H9 (cell line): ENCODE data around the gene PPP1R13L. TPM values are rescaled to one million over a fixed set of nuclear protein-coding genes. Genes with fewer than 3 reads are reported as not detected.
A peak's percentile ranks its signal among the peaks of the same experiment; 100 is the strongest.

Source experiments
- DNase-seq: peaks from one replicate; pipeline ENCODE4 v3.0.0-alpha.2; 2017
- H2AFZ ChIP-seq: one replicate; pipeline ENCODE4 v1.6.1; 2013; ENCODE audit warnings: mild to moderate bottlenecking, low read length, control low read depth, moderate library complexity
- H2AK5ac ChIP-seq: 2 replicates; pipeline ENCODE4 v1.6.1; 2013; ENCODE audit warnings: low read length, control low read depth, mixed read lengths; ENCODE audit not compliant: insufficient read length
- H2BK120ac ChIP-seq: one replicate; pipeline ENCODE4 v1.6.1; 2013; ENCODE audit warnings: low read depth, mild to moderate bottlenecking, low read length, control low read depth, inconsistent platforms; ENCODE audit not compliant: poor library complexity, severe bottlenecking
- H2BK12ac ChIP-seq: 2 replicates; pipeline ENCODE4 v1.6.1; 2013; ENCODE audit warnings: low read length, control low read depth, mixed read lengths, low read depth; ENCODE audit not compliant: insufficient read length
- H2BK15ac ChIP-seq: 2 replicates; pipeline ENCODE4 v1.6.1; 2013; ENCODE audit warnings: low read depth, low read length, control low read depth
- H2BK20ac ChIP-seq: one replicate; pipeline ENCODE4 v1.6.1; 2013; ENCODE audit warnings: low read depth, mild to moderate bottlenecking, low read length, control low read depth, inconsistent platforms; ENCODE audit not compliant: poor library complexity, severe bottlenecking
- H2BK5ac ChIP-seq: 2 replicates; pipeline ENCODE4 v1.6.1; 2013; ENCODE audit warnings: low read length, control low read depth, mixed read lengths; ENCODE audit not compliant: insufficient read length
- H3K14ac ChIP-seq: 2 replicates; pipeline ENCODE4 v1.6.1; 2013; ENCODE audit warnings: low read length, control low read depth; ENCODE audit not compliant: insufficient read depth
- H3K18ac ChIP-seq: 2 replicates; pipeline ENCODE4 v1.6.1; 2013; ENCODE audit warnings: low read depth, mild to moderate bottlenecking, mixed read lengths, low read length, control low read depth; ENCODE audit not compliant: insufficient read length
- H3K23ac ChIP-seq: 2 replicates; pipeline ENCODE4 v1.6.1; 2013; ENCODE audit warnings: low read length, control low read depth, mixed read lengths, low read depth; ENCODE audit not compliant: insufficient read length
- H3K23me2 ChIP-seq: 2 replicates; pipeline ENCODE4 v1.6.1; 2013; ENCODE audit warnings: low read depth, mild to moderate bottlenecking, mixed read lengths, low read length, control low read depth; ENCODE audit not compliant: insufficient read length, poor library complexity, severe bottlenecking
- H3K27ac ChIP-seq: 2 replicates; pipeline ENCODE4 v1.5.1; 2013; ENCODE audit warnings: low read length, control low read depth, mixed read lengths, low read depth; ENCODE audit not compliant: insufficient read length
- H3K27me3 ChIP-seq: 2 replicates; pipeline ENCODE4 v1.6.1; 2013; ENCODE audit warnings: low read length, control low read depth, inconsistent platforms; ENCODE audit not compliant: insufficient read depth
- H3K4ac ChIP-seq: 2 replicates; pipeline ENCODE4 v1.6.1; 2013; ENCODE audit warnings: low read depth, mild to moderate bottlenecking, control low read depth, inconsistent platforms, low read length, moderate library complexity
- H3K4me1 ChIP-seq: 2 replicates; pipeline ENCODE4 v1.6.1; 2013; ENCODE audit warnings: low read length, control low read depth, inconsistent platforms; ENCODE audit not compliant: insufficient read depth
- H3K4me2 ChIP-seq: 2 replicates; pipeline ENCODE4 v1.6.1; 2013; ENCODE audit warnings: low read length, control low read depth, mixed read lengths; ENCODE audit not compliant: insufficient read length, insufficient read depth
- H3K56ac ChIP-seq: 2 replicates; pipeline ENCODE4 v1.6.1; 2013; ENCODE audit warnings: low read depth, mild to moderate bottlenecking, mixed read lengths, low read length, control low read depth; ENCODE audit not compliant: insufficient read length
- H3K79me1 ChIP-seq: 2 replicates; pipeline ENCODE4 v1.6.1; 2013; ENCODE audit warnings: low read depth, mild to moderate bottlenecking, moderate library complexity, low read length, control low read depth, inconsistent platforms; ENCODE audit not compliant: insufficient read depth, poor library complexity, severe bottlenecking
- H3K79me2 ChIP-seq: 2 replicates; pipeline ENCODE4 v1.6.1; 2013; ENCODE audit warnings: low read length, control low read depth, inconsistent platforms; ENCODE audit not compliant: insufficient read depth
- H3K9ac ChIP-seq: 2 replicates; pipeline ENCODE4 v1.6.1; 2013; ENCODE audit warnings: low read length, control low read depth, mixed read lengths; ENCODE audit not compliant: insufficient read length; ENCODE audit errors: extremely low read depth
- H3K9me3 ChIP-seq: one replicate; pipeline ENCODE4 v1.6.1; 2013; ENCODE audit warnings: low read depth, low read length, inconsistent platforms; ENCODE audit not compliant: control insufficient read depth
- H3T11ph ChIP-seq: one replicate; pipeline ENCODE4 v1.6.1; 2013; ENCODE audit warnings: mild to moderate bottlenecking, low read length, control low read depth, inconsistent platforms
- H4K20me1 ChIP-seq: one replicate; pipeline ENCODE4 v1.6.1; 2013; ENCODE audit not compliant: control insufficient read depth, insufficient read length, insufficient read depth
- H4K5ac ChIP-seq: 2 replicates; pipeline ENCODE4 v1.6.1; 2013; ENCODE audit warnings: low read depth, mild to moderate bottlenecking, mixed read lengths, low read length, control low read depth; ENCODE audit not compliant: insufficient read length
- H4K8ac ChIP-seq: replicated peaks from 2 replicates; pipeline ENCODE4 v1.6.1; 2013; ENCODE audit warnings: low read length, control low read depth, mixed read lengths, low read depth; ENCODE audit not compliant: insufficient read length
- H4K91ac ChIP-seq: 2 replicates; pipeline ENCODE4 v1.6.1; 2013; ENCODE audit warnings: low read depth, mild to moderate bottlenecking, moderate library complexity, mixed read lengths, low read length, control low read depth; ENCODE audit not compliant: insufficient read length
- H3K27ac Mint-ChIP-seq, 3 experiments: 2 replicates in 2 of 3; 3 replicates in 1 of 3; pipeline ENCODE4 v1.8.0; 2020 to 2021; ENCODE audit warnings: mixed read lengths in 3 of 3, mild to moderate bottlenecking in 1 of 3, moderate library complexity in 1 of 3
- H3K27me3 Mint-ChIP-seq: 2 replicates; pipeline ENCODE4 v1.8.0; 2021; ENCODE audit warnings: low read depth, mild to moderate bottlenecking, moderate library complexity, mixed read lengths
- H3K36me3 Mint-ChIP-seq, 3 experiments: 2 replicates in 2 of 3; 3 replicates in 1 of 3; pipeline ENCODE4 v1.8.0; 2020 to 2021; ENCODE audit warnings: low read depth in 3 of 3, mixed read lengths in 3 of 3; ENCODE audit not compliant: insufficient read depth in 1 of 3
- H3K4me1 Mint-ChIP-seq, 2 experiments: 2 replicates each; pipeline ENCODE4 v1.8.0; 2020; ENCODE audit warnings: mixed read lengths in 2 of 2
- H3K4me3 Mint-ChIP-seq, 2 experiments: 2 replicates in 1 of 2; 3 replicates in 1 of 2; pipeline ENCODE4 v1.8.0; 2020 to 2021; ENCODE audit warnings: mild to moderate bottlenecking in 2 of 2, mixed read lengths in 2 of 2, moderate library complexity in 1 of 2
- H3K9me3 Mint-ChIP-seq, 2 experiments: 2 replicates in 1 of 2; 3 replicates in 1 of 2; pipeline ENCODE4 v1.8.0; 2020; ENCODE audit warnings: mild to moderate bottlenecking in 2 of 2, mixed read lengths in 2 of 2, moderate library complexity in 1 of 2
- CTCF ChIP-seq: fragments of 200-600 bp; sonication (generic); conservative IDR thresholded peaks from 3 replicates; pipeline ENCODE4 v1.8.0; 2021; ENCODE audit warnings: antibody characterized with exemption, mild to moderate bottlenecking
- WGBS: extraction: QIAGEN DNeasy Blood & Tissue Kit; methylation state at CpG from one replicate; pipeline ENCODE4 v1.1.7; 2013; ENCODE audit warnings: missing lambda C conversion rate, low lambda C conversion rate, mixed read lengths; ENCODE audit not compliant: insufficient read length; ENCODE audit errors: extremely low coverage; 5-methylcytosine and 5-hydroxymethylcytosine counted together
- total RNA-seq: library from RNA; stranded (reverse); gene quantifications from 2 replicates; pipeline ENCODE4 v1.2.1, GENCODE V29; 2021

PPP1R13L gene
- total RNA-seq, 1 experiment from 2014 or later = 42.6 TPM

- Mint-ChIP-seq H3K36me3 (no peaks in the 10 kb centered on the region), H3K4me3 (peak overlapping the region; percentile 67 to 81), H3K27me3 (peaks cover 5% of the 10 kb centered on the region; the same call in 1 of the 2 replicates), H3K9me3 (peaks cover 0 to 4% of the 10 kb centered on the region in 2 experiments; a peak in 1 of 5 replicates), H3K4me1 (peaks cover 26 to 35% of the 10 kb centered on the region in 2 experiments), H3K27ac (peak overlapping the region in 1 of 3 experiments; percentile 17; a peak in 1 of 7 replicates)
- Histone ChIP-seq H3K4me2 (no peak overlapping the region), H3K4me1 (peaks cover 2% of the 10 kb centered on the region; the same call in 1 of the 2 replicates), H3K9me3 (no peaks in the 10 kb centered on the region), H4K5ac (no peak overlapping the region), H2BK15ac (no peak overlapping the region), H3K79me1 (no peaks in the 10 kb centered on the region), H3K56ac (no peak overlapping the region), H3K23ac (no peak overlapping the region), H3K4ac (no peak overlapping the region), H2AK5ac (no peak overlapping the region), H2BK5ac (no peak overlapping the region), H3K79me2 (no peaks in the 10 kb centered on the region), H3K27ac (no peak overlapping the region), H3K9ac (no peak overlapping the region), H2BK20ac (no peak overlapping the region), H2BK120ac (no peak overlapping the region), H4K91ac (no peak overlapping the region), H4K20me1 (no peaks in the 10 kb centered on the region), H3K14ac (no peak overlapping the region), H3T11ph (no peak overlapping the region), H3K27me3 (no peaks in the 10 kb centered on the region), H3K23me2 (peaks cover 10% of the 10 kb centered on the region), H4K8ac (no peak overlapping the region), H3K18ac (no peak overlapping the region), H2BK12ac (no peak overlapping the region), H2AFZ (no peak overlapping the region)
- WGBS = no CpG with 5 or more reads among the region's 9 CpGs
- DNase-seq = peak; percentile 72
- no peak for TF ChIP-seq CTCF
Measured at GRCh38 chr19:45440873-45441654, 36.2 kb upstream of the PPP1R13L start.
